Measurements from ENCODE around the gene TMEM232. TPM values are rescaled to one million over a fixed set of nuclear protein-coding genes. Genes with fewer than 3 reads are reported as not detected.

TMEM232 gene
- total RNA-seq, 1 experiment from 2014 or later: 1.6 TPM

DNA sequence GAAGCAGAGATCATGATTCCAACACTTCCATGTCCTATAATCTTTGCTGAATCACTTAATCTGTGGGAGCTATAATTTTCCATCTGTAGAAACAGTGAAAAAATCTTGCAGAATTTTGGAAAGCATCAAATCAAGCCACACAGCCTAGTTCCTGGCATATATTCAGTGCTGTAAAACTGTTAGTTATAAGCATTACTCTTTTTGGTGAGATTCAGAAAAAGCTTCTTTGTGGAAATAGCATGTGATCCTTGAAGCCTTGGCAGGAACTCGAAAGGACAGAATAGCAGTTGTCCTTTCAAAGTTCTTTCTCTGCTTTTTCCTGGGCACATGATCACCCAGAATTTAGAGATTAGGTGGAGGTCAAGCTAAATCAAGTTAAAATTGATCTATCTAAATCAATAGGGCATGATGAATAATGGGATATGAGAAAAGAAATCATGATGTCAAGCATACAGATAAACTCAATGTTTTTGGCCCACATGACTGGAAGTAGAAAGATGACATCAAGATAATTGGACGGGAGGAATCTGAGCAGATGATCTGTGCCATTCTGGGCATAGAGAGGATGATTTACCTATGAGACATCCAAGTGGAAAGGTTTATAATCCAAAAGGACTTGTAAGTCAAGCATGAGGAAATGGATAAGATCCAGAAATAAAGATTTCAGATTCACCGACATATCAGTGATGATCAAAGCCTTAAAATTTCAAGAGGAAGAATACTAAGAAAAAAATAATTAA is 73.1 kb downstream of the TMEM232 start:
- Histone ChIP-seq H2BK15ac (ENCODE audit: low read depth, low read length) (no peak overlapping the region), H4K20me1 (ENCODE audit: control insufficient read depth, insufficient read depth, insufficient read length) (no peaks in the 10 kb centered on the region), H2BK120ac (ENCODE audit: low read depth, low read length, poor library complexity, severe bottlenecking) (no peak overlapping the region), H3K23ac (ENCODE audit: insufficient read length, low read depth, low read length) (no peak overlapping the region), H3K9ac (ENCODE audit: extremely low read depth, insufficient read length, low read length) (no peak overlapping the region), H3K9me3 (ENCODE audit: control insufficient read depth, low read depth, low read length) (no peaks in the 10 kb centered on the region), H3K27ac (ENCODE audit: insufficient read length, low read depth, low read length) (no peak overlapping the region), H2BK12ac (ENCODE audit: insufficient read length, low read depth, low read length) (no peak overlapping the region), H3K23me2 (ENCODE audit: insufficient read length, low read depth, low read length, poor library complexity, severe bottlenecking) (no peaks in the 10 kb centered on the region), H2BK5ac (ENCODE audit: insufficient read length, low read length) (no peak overlapping the region), H2AK5ac (ENCODE audit: insufficient read length, low read length) (no peak overlapping the region), H3K4me1 (ENCODE audit: insufficient read depth, low read length) (no peaks in the 10 kb centered on the region), H2AFZ (ENCODE audit: low read length) (no peak overlapping the region), H3K4me2 (ENCODE audit: insufficient read depth, insufficient read length, low read length) (no peak overlapping the region), H4K91ac (ENCODE audit: insufficient read length, low read depth, low read length) (no peak overlapping the region), H3T11ph (ENCODE audit: low read length) (no peak overlapping the region), H3K56ac (ENCODE audit: insufficient read length, low read depth, low read length) (no peak overlapping the region), H2BK20ac (ENCODE audit: low read depth, low read length, poor library complexity, severe bottlenecking) (no peak overlapping the region), H3K79me1 (ENCODE audit: insufficient read depth, low read depth, low read length, poor library complexity, severe bottlenecking) (no peaks in the 10 kb centered on the region), H4K5ac (ENCODE audit: insufficient read length, low read depth, low read length) (no peak overlapping the region), H3K14ac (ENCODE audit: insufficient read depth, low read length) (no peak overlapping the region), H3K18ac (ENCODE audit: insufficient read length, low read depth, low read length) (no peak overlapping the region), H3K4ac (ENCODE audit: low read depth, low read length) (no peak overlapping the region), H3K79me2 (ENCODE audit: insufficient read depth, low read length) (no peaks in the 10 kb centered on the region), H3K27me3 (ENCODE audit: insufficient read depth, low read length) (no peaks in the 10 kb centered on the region), H4K8ac (replicated peaks; ENCODE audit: insufficient read length, low read depth, low read length) (no peak overlapping the region)
- Mint-ChIP-seq H3K4me1 (peaks cover 2 to 5% of the 10 kb centered on the region in 2 experiments), H3K9me3 (no peaks in the 10 kb centered on the region), H3K27ac (no peak overlapping the region), H3K4me3 (no peak overlapping the region), H3K36me3 (ENCODE audit: insufficient read depth in 1 of 3, low read depth in 3 of 3) (no peaks in the 10 kb centered on the region), H3K27me3 (ENCODE audit: low read depth) (no peaks in the 10 kb centered on the region)
- no CpG with 5 or more reads among the region's 3 CpGs for WGBS (ENCODE audit: extremely low coverage, insufficient read length, low lambda C conversion rate)
- no peak for TF ChIP-seq CTCF (conservative IDR thresholded peaks at IDR 0.05)
- DNase-seq: no peak

Data from H9 (cell line).